PC-3 (cell line): ENCODE results near the gene TNKS2. TPM values are rescaled to one million over a fixed set of nuclear protein-coding genes. Genes with fewer than 3 reads are reported as not detected.

Source experiments
- ATAC-seq: fragments of 200-7000 bp; cut with Tn5 transposase; 2 replicates; pipeline ENCODE4 v1.9.1; 2020; ENCODE audit warnings: mild to moderate bottlenecking, moderate library complexity
- BruUV-seq: library from RNA; stranded (reverse); fragments of 400-500 nt; replicated peaks from 2 replicates; lab custom pipeline; 2021; lab: Mats Ljungman, UMichigan
- CTCF ChIA-PET: fragments of 300-600 bp; sonication (Branson Sonifier 250); formaldehyde crosslinking; loops from one replicate; lab custom pipeline; 2022; ENCODE audit warnings: antibody characterized with exemption; lab: Charles Lee
- POLR2A ChIA-PET: fragments of 300-600 bp; sonication (Branson Sonifier 250); formaldehyde crosslinking; loops from one replicate; lab custom pipeline; 2022; ENCODE audit warnings: antibody characterized with exemption; ENCODE audit not compliant: unreplicated experiment; lab: Charles Lee
- DNase-seq: peaks from one replicate; pipeline ENCODE4 v3.0.0-alpha.2; 2015
- H2AFZ ChIP-seq: fragments of 300-600 bp; sonication (generic); 2 replicates; pipeline ENCODE4 v1.6.0; 2016; ENCODE audit warnings: antibody characterized with exemption, low read length
- H3F3A ChIP-seq: fragments of 300-600 bp; sonication (generic); one replicate; pipeline ENCODE4 v1.6.0; 2017; ENCODE audit warnings: antibody characterized with exemption, low read length, control low read depth, mild to moderate bottlenecking; ENCODE audit not compliant: unreplicated experiment
- H3K27ac ChIP-seq: fragments of 300-600 bp; sonication (generic); 2 replicates; pipeline ENCODE4 v1.5.1; 2016; ENCODE audit warnings: mild to moderate bottlenecking, low read length
- H3K27me3 ChIP-seq: fragments of 300-600 bp; sonication (generic); 2 replicates; pipeline ENCODE4 v1.6.1; 2016; ENCODE audit warnings: low read length, mixed read lengths
- H3K36me3 ChIP-seq: fragments of 300-600 bp; sonication (generic); 2 replicates; pipeline ENCODE4 v1.6.1; 2016; ENCODE audit warnings: low read depth, mixed run types, low read length, mixed read lengths
- H3K4me1 ChIP-seq: fragments of 300-600 bp; sonication (generic); 2 replicates; pipeline ENCODE4 v1.5.1; 2016; ENCODE audit warnings: low read length; ENCODE audit not compliant: insufficient read depth
- H3K4me2 ChIP-seq: fragments of 300-600 bp; sonication (generic); 2 replicates; pipeline ENCODE4 v1.6.0; 2016; ENCODE audit warnings: low read length
- H3K4me3 ChIP-seq: fragments of 300-600 bp; sonication (generic); 2 replicates; pipeline ENCODE4 v1.5.1; 2016; ENCODE audit warnings: mild to moderate bottlenecking, low read length, mixed read lengths
- H3K79me2 ChIP-seq: fragments of 300-600 bp; sonication (generic); 2 replicates; pipeline ENCODE4 v1.6.1; 2017; ENCODE audit warnings: low read length, mixed read lengths
- H3K9ac ChIP-seq: fragments of 300-600 bp; sonication (generic); 2 replicates; pipeline ENCODE4 v1.6.0; 2016; ENCODE audit warnings: mild to moderate bottlenecking, low read length
- H3K9me2 ChIP-seq: fragments of 300-600 bp; sonication (generic); replicated peaks from 2 replicates; pipeline ENCODE4 v1.6.1; 2016; ENCODE audit warnings: mixed run types, low read length, mixed read lengths
- H3K9me3 ChIP-seq: fragments of 300-600 bp; sonication (generic); 2 replicates; pipeline ENCODE4 v1.6.1; 2016; ENCODE audit warnings: low read length, mixed read lengths
- H4K20me1 ChIP-seq: fragments of 300-600 bp; sonication (generic); 2 replicates; pipeline ENCODE4 v1.6.1; 2016; ENCODE audit warnings: low read length, mixed read lengths
- EZH2 ChIP-seq: fragments of 300-600 bp; sonication (generic); IDR thresholded peaks from one replicate; pipeline ENCODE4 v1.6.1; 2017; ENCODE audit warnings: antibody characterized with exemption, mild to moderate bottlenecking, low read length; ENCODE audit not compliant: unreplicated experiment
- EZH2phosphoT487 ChIP-seq: fragments of 300-600 bp; sonication (generic); IDR thresholded peaks from 2 replicates; pipeline ENCODE4 v1.6.1; 2018; ENCODE audit warnings: mild to moderate bottlenecking, antibody characterized with exemption, low read length, borderline replicate concordance
- intact Hi-C: fragments of 100-400 bp; cut with micrococcal nuclease; formaldehyde crosslinking; loops from 2 replicates; pipeline ENCODE4 v1.9.0; 2023
- total RNA-seq: library from RNA; depleted of rRNA; stranded (reverse); fragments of >200 nt; gene quantifications from 2 replicates; pipeline ENCODE4 v1.2.3, GENCODE V29; 2014
- TF ChIP-seq, protein P1 (sequence below): fragments of 300-600 bp; sonication (generic); conservative IDR thresholded peaks from 2 replicates; pipeline ENCODE4 v1.5.1; 2017; ENCODE audit warnings: antibody characterized with exemption, low read depth, mild to moderate bottlenecking, low read length

The TNKS2 gene
- total RNA-seq, 1 experiment from 2014 or later = 14.5 TPM

DNA sequence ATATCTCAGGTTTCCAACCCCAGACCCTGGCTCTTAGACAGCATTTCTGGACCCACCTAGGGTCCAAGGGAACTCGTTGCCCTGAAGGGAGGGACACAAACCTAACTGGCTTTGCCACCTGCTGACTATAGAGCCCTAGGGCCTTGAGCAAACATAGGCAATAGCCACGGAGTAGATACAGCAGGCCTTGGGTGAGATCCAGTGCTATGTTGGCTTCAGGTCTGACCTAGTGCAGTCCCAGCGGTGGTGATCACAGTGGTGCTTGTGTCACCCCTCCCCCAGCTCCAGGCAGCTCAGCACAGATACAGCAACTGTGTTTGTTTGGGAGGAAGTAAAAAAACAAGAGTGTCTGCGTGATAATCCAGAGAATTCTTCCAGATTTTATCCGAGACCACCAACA, 9.7 kb upstream of the TNKS2 start:
- Histone ChIP-seq H4K20me1 (no peaks in the 10 kb centered on the region), H3K36me3 (no peaks in the 10 kb centered on the region), H3K27ac (0 out of 2 replicates have a peak overlapping the region, but pooled peaks have one; percentile 26), H3K4me3 (no peak overlapping the region), H3K9ac (no peak overlapping the region), H3K4me1 (peaks cover 11% of the 10 kb centered on the region), H3K79me2 (no peaks in the 10 kb centered on the region), H3K4me2 (no peak overlapping the region), H3K27me3 (no peaks in the 10 kb centered on the region), H2AFZ (0 out of 2 replicates have a peak overlapping the region, but pooled peaks have one; percentile 30), H3K9me2 (no peaks in the 10 kb centered on the region), H3F3A (no peaks in the 10 kb centered on the region), H3K9me3 (no peaks in the 10 kb centered on the region)
- intact Hi-C loops = no loop called here
- no TSS peak for BruUV-seq
- DNase-seq (peak; percentile 40), ATAC-seq (peak; percentile 15; the same call in 1 of the 2 replicates)
- TF ChIP-seq EZH2phosphoT487 (no peak), EZH2 (no peak)
- TF ChIP-seq, protein P1, sequence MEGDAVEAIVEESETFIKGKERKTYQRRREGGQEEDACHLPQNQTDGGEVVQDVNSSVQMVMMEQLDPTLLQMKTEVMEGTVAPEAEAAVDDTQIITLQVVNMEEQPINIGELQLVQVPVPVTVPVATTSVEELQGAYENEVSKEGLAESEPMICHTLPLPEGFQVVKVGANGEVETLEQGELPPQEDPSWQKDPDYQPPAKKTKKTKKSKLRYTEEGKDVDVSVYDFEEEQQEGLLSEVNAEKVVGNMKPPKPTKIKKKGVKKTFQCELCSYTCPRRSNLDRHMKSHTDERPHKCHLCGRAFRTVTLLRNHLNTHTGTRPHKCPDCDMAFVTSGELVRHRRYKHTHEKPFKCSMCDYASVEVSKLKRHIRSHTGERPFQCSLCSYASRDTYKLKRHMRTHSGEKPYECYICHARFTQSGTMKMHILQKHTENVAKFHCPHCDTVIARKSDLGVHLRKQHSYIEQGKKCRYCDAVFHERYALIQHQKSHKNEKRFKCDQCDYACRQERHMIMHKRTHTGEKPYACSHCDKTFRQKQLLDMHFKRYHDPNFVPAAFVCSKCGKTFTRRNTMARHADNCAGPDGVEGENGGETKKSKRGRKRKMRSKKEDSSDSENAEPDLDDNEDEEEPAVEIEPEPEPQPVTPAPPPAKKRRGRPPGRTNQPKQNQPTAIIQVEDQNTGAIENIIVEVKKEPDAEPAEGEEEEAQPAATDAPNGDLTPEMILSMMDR = no peak
- ChIA-PET POLR2A (no interaction called here), CTCF (no interaction called here)

DNA sequence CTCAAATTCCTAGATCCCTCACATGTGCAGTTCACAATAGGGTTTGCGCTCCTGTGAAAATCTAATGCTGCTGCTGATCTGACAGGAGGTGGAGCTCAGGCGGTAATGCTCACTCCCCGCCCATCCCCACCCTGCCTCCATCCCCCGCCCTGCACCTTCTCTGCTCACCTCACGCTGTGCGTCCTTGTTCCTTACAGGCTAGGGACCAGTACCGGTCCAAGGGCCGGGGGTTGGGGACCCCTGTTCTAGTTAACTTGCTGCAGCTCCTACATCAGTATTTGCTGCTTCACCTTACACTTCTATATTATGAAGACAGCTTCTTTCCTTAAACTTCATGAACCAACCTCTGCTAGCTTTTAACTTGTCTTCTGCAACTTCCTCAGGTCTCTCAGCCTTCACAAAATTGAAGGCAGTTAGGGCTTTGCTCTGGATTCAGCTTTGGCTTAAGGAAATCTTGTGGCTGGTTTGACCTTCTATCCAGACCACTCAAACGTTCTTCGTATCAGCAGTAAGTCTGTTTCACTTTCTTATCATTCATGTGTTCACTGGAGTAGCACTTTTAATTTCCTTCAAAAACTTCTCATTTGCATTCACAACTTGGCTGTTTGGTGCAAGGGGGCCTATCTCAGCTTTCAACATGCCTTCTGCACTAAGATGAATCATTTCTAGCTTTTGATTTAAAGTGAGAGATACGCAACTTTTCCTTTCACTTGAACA, 1.7 kb upstream of the TNKS2 start:
- Histone ChIP-seq H3K4me2 (peak overlapping the region; percentile 95), H3K4me3 (peak overlapping the region; percentile 98), H3K9ac (no peak overlapping the region), H3F3A (no peaks in the 10 kb centered on the region), H3K27me3 (no peaks in the 10 kb centered on the region), H4K20me1 (peaks cover 12% of the 10 kb centered on the region), H3K9me3 (no peaks in the 10 kb centered on the region), H3K4me1 (peaks cover 29% of the 10 kb centered on the region), H2AFZ (peak overlapping the region; percentile 65; the same call in 1 of the 2 replicates), H3K9me2 (no peaks in the 10 kb centered on the region), H3K79me2 (peaks cover 38% of the 10 kb centered on the region), H3K27ac (peak overlapping the region; percentile 27), H3K36me3 (0 out of 2 replicates have a peak, but pooled peaks cover 3% of the 10 kb centered on the region)
- intact Hi-C loops = loop anchor here (5.0 kb wide), 1 partner anchor 39 kb away; no protein-coding TSS in a partner anchor
- ChIA-PET CTCF (no interaction called here), POLR2A (no interaction called here)
- ATAC-seq (peak; percentile 12; the same call in 1 of the 2 replicates), DNase-seq (peak; percentile 12)
- TF ChIP-seq EZH2 = no peak
- BruUV-seq = no TSS peak

DNA sequence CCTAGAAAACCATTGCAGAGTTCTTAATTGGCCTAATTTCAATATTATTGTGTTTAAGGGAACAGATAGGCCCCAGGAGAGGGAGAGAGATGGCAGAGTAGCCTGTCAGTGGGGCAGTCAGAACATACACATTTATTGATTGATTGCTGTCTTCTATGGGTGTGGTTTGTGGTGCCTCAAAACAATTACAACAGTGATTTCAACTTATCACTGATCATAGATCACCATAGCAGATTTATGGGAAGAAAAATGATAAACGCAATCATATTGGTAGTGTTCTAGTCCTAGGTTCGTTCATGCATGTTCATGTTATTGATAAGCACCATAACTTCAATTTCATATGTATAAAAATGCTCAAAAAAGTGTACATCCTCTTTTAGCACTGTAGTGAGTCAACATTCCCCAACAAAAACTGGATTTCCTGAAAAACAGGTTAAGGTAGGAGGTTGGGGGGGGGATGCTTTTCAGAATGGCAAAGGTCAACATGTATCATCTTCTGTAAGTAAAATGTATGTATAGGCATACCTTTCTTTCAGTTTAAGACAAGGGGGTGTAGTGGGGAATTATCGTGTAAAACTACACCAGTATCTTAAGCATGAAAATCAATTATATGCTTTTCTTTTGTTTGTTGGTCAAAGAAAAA, 1.1 kb upstream of the TNKS2 start:
- ATAC-seq (no peak), DNase-seq (peak; percentile 80)
- peak overlapping the region; percentile 78 for H3K27ac ChIP-seq
- peaks cover 5% of the 10 kb centered on the region; the same call in 1 of the 2 replicates for H3K36me3 ChIP-seq
- intact Hi-C loops = loop anchor here (5.0 kb wide), 1 partner anchor 40 kb away; no protein-coding TSS in a partner anchor
- no peaks in the 10 kb centered on the region for H3K9me2 ChIP-seq
- TF ChIP-seq, protein P1 = no peak
- no peak for TF ChIP-seq EZH2
- H2AFZ ChIP-seq = peak overlapping the region; percentile 96; the same call in 1 of the 2 replicates
- peak overlapping the region; percentile 98 for H3K4me3 ChIP-seq
- no peaks in the 10 kb centered on the region for H3K27me3 ChIP-seq
- peaks cover 12% of the 10 kb centered on the region for H4K20me1 ChIP-seq
- H3K79me2 ChIP-seq = peaks cover 45% of the 10 kb centered on the region
- POLR2A ChIA-PET = no interaction called here
- peaks cover 29% of the 10 kb centered on the region for H3K4me1 ChIP-seq
- H3F3A ChIP-seq = no peaks in the 10 kb centered on the region
- peak overlapping the region; percentile 95 for H3K4me2 ChIP-seq
- H3K9me3 ChIP-seq = no peaks in the 10 kb centered on the region
- peak overlapping the region; percentile 92 for H3K9ac ChIP-seq
- CTCF ChIA-PET = no interaction called here
- BruUV-seq = no TSS peak
